Measurements from ENCODE around the gene PIK3CA.

Gene PIK3CA

DNA sequence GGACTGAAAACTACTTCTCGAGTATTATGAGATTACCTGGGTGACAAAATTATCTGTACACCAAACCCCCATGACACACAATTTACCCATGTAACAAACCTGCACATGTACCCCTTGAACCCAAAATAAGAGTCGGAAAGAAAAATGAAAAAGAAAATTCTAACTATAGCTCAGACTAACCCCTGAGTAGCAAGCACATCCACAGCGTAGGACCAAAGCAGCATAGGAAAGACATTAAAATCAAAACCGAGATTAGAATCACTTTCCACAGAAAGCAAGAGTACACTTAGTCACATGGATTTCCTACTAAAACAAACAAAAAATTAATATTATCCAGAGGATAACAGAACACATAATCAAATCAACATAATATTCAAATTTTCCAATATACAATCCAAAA is 6.3 kb upstream of the PIK3CA start:
- Histone ChIP-seq H3K27ac (no peak overlapping the region), H3K27me3 (no peaks in the 10 kb centered on the region), H3K4me3 (no peak overlapping the region), H3K4me1 (peaks cover 0 to 5% (median 2%) of the 10 kb centered on the region in 4 donors), H3K9me3 (no peaks in the 10 kb centered on the region), H3K36me3 (no peaks in the 10 kb centered on the region)
- intact Hi-C loops (cut with DNase I; ENCODE audit: low total_unique reads), result no loop called here
- TF ChIP-seq, protein P1, sequence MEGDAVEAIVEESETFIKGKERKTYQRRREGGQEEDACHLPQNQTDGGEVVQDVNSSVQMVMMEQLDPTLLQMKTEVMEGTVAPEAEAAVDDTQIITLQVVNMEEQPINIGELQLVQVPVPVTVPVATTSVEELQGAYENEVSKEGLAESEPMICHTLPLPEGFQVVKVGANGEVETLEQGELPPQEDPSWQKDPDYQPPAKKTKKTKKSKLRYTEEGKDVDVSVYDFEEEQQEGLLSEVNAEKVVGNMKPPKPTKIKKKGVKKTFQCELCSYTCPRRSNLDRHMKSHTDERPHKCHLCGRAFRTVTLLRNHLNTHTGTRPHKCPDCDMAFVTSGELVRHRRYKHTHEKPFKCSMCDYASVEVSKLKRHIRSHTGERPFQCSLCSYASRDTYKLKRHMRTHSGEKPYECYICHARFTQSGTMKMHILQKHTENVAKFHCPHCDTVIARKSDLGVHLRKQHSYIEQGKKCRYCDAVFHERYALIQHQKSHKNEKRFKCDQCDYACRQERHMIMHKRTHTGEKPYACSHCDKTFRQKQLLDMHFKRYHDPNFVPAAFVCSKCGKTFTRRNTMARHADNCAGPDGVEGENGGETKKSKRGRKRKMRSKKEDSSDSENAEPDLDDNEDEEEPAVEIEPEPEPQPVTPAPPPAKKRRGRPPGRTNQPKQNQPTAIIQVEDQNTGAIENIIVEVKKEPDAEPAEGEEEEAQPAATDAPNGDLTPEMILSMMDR (IDR thresholded peaks at IDR 0.05), result no peak
- no peak for DNase-seq

DNA sequence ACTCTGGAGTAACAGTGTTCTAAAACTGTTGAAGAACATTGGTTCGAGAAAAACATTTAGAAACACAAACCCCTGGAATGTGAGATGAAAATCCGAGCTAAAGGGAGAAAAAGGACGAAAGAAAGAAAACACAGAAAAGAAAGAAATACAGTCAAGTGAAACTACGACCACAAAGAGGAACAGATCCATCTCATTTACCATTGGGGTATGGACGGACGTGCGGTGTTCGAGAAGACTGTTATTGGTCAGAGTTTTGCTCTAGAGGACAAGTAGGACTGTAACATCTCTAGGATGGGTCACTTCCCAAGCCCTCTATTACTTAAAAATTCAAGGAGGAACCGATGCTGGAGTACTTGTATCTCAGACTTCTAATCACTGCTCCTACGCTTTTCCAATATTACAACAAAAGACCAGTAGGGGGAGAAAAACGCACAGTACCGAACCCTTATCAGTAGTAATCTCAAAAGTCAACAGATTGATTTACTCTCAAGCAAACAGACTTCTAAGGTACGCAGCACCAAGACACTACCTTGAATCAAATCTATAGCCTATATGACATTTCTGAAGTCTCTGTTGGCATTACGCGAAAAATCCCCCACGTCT is 1.1 kb upstream of the PIK3CA start:
- TF ChIP-seq, protein P1 (IDR thresholded peaks at IDR 0.05), result peak; percentile 64 to 80
- DNase-seq, result no peak

DNA sequence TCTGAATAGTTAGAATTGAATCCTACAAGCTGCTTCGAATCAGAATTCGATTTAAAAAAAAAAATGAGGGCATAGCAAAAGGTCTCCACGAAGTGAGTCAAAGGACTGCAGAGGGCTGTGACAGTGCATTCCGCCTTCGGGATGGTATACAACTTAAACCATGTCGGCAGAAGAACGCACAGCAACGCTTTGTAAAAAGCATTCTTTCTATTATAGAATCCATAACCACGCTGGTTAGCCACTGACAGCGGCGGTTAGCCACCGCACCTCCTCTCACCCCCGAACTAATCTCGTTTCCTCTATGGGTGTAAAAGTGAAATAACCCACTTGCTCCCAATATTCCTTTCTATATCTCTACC is 664 bp upstream of the PIK3CA start:
- peak overlapping the region; percentile 83 to 94 for H3K4me3 ChIP-seq
- H3K9me3 ChIP-seq, result no peaks in the 10 kb centered on the region
- H3K27ac ChIP-seq, result peak overlapping the region; percentile 93 to 98
- no peaks in the 10 kb centered on the region for H3K36me3 ChIP-seq
- H3K27me3 ChIP-seq, result no peaks in the 10 kb centered on the region
- intact Hi-C loops (cut with DNase I; ENCODE audit: low total_unique reads), result no loop called here
- TF ChIP-seq, protein P1 (IDR thresholded peaks at IDR 0.05), result peak in 1 of 2 experiments; percentile 3
- DNase-seq, result peak in 1 of 2 donors; percentile 68
- peaks cover 0 to 30% (median 10%) of the 10 kb centered on the region in 4 donors for H3K4me1 ChIP-seq

More for the DNA sequence above, 1.1 kb upstream of the PIK3CA start:
- Histone ChIP-seq H3K4me3 (peak overlapping the region; percentile 83 to 94), H3K9me3 (no peaks in the 10 kb centered on the region), H3K36me3 (no peaks in the 10 kb centered on the region), H3K27ac (peak overlapping the region; percentile 93 to 98), H3K4me1 (peaks cover 0 to 26% (median 10%) of the 10 kb centered on the region in 4 donors), H3K27me3 (no peaks in the 10 kb centered on the region)
- intact Hi-C loops (cut with DNase I; ENCODE audit: low total_unique reads), result no loop called here

DNA sequence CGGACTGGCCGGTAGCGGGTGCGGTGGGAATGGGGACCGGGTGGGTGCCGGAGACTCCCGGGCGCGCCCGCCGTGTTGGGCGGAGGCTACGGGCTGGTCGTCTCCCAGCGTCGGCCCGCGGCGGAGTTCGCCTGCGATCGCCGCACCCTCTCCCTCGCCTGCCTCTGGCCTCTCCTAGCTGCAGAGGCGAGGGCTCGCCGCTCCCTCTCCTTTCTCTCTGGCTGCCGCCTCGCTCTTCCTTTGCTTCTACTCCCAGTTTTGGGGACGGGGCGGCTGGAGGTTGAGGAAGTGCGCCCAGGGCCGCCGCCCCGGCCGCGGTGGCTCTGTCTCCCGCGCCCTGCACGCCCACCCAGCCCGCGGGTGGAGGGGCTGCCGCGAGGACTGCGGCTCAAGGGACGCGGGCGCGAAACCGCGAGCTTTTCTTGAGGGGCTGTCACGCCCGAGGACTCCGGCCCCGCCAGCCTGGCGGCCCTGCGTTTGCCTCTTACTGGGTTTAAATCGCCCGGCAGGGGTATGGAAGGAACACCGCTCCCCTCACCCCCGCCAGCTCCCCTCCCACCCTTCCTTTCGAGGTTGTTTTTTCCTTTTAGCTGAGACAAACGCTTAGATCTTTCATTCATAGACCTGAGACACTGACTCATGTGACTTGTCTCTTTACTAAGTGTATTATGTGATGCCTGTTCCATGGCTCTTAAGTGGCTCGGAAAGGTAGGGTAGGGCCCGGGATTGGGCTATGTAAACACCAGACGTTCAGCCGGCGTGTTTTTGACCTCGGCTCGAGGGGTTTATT is 654 bp downstream of the PIK3CA start:
- intact Hi-C loops (cut with DNase I; ENCODE audit: low total_unique reads), result loop anchor here (2.0 kb wide), 1 partner anchor 174 kb away; the partner anchor contains the start of gene ZNF639
- Histone ChIP-seq H3K4me1 (peaks cover 0 to 37% (median 10%) of the 10 kb centered on the region in 4 donors), H3K9me3 (no peaks in the 10 kb centered on the region), H3K4me3 (peak overlapping the region; percentile 83 to 94), H3K27me3 (no peaks in the 10 kb centered on the region), H3K36me3 (no peaks in the 10 kb centered on the region), H3K27ac (peak overlapping the region; percentile 93 to 98)
- TF ChIP-seq, protein P1 (IDR thresholded peaks at IDR 0.05), result no peak
- peak; percentile 25 to 74 for DNase-seq

DNA sequence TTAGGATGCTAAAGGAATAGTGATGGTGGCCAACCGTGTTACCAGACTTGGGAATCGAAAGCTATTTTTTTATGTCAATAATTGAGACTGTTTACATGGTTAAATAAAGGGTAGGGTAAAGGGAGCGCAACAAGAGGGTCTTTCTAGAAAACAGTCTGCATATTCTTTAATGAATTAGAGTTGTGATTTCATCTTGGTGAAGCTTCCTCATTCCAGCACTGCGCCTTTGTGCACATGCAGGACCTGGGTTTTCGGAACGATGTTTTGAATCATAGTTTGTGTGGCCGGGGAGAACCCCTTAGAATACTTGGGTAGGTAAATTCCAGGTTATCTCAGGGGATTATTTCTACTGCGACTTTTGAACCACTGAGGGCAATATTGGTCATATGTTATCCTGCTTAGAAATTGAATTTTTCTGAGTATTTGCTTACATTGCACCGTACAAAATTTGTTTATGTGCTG is 1.3 kb downstream of the PIK3CA start:
- intact Hi-C loops (cut with DNase I; ENCODE audit: low total_unique reads), result loop anchor here (2.0 kb wide), 1 partner anchor 173 kb away; the partner anchor contains the start of gene ZNF639
- Histone ChIP-seq H3K36me3 (no peaks in the 10 kb centered on the region), H3K27me3 (no peaks in the 10 kb centered on the region), H3K4me1 (peaks cover 0 to 42% (median 12%) of the 10 kb centered on the region in 4 donors), H3K27ac (peak overlapping the region; percentile 93 to 98), H3K4me3 (peak overlapping the region; percentile 83 to 94), H3K9me3 (no peaks in the 10 kb centered on the region)
- TF ChIP-seq, protein P1 (IDR thresholded peaks at IDR 0.05), result no peak
- DNase-seq, result peak in 1 of 2 donors; percentile 32

Data from tibial artery (tissue), 4 donors.